HepG2 (cell line): ENCODE data around the gene TNP2. TPM values are rescaled to one million over a fixed set of nuclear protein-coding genes. Genes with fewer than 3 reads are reported as not detected.

Experiments used
- RERE ChIP-seq: IDR thresholded peaks from 2 replicates; pipeline ENCODE4 v1.6.1; 2016; ENCODE audit warnings: low read depth, missing genetic modification reagents, missing compliant biosample characterization
- RFX1 ChIP-seq: fragments of 450-650 bp; IDR thresholded peaks from 2 replicates; pipeline ENCODE4 v1.6.1; 2017
- SRY ChIP-seq: sonication (generic); formaldehyde crosslinking; IDR thresholded peaks from 2 replicates; pipeline ENCODE4 v1.8.0; 2022; ENCODE audit warnings: mild to moderate bottlenecking, missing genetic modification reagents
- ZBTB8A ChIP-seq: sonication (generic); formaldehyde crosslinking; IDR thresholded peaks from 2 replicates; pipeline ENCODE4 v1.4.0; 2020; ENCODE audit warnings: mild to moderate bottlenecking, low read depth, missing genetic modification reagents, borderline replicate concordance
- ZNF451 ChIP-seq: sonication (generic); formaldehyde crosslinking; IDR thresholded peaks from 2 replicates; pipeline ENCODE4 v1.5.0; 2020; ENCODE audit warnings: mild to moderate bottlenecking, missing genetic modification reagents
- ZNF570 ChIP-seq: sonication (generic); formaldehyde crosslinking; IDR thresholded peaks from 2 replicates; pipeline ENCODE4 v1.4.0; 2020; ENCODE audit warnings: mild to moderate bottlenecking, missing genetic modification reagents, borderline replicate concordance
- ZNF577 ChIP-seq: sonication (generic); formaldehyde crosslinking; IDR thresholded peaks from 2 replicates; pipeline ENCODE4 v1.4.0; 2020; ENCODE audit warnings: mild to moderate bottlenecking, low read depth, missing genetic modification reagents, borderline replicate concordance
- ZNF619 ChIP-seq: sonication (generic); formaldehyde crosslinking; IDR thresholded peaks from 2 replicates; pipeline ENCODE4 v1.4.0; 2020; ENCODE audit warnings: mild to moderate bottlenecking, missing genetic modification reagents
- ZNF768 ChIP-seq: sonication (generic); formaldehyde crosslinking; IDR thresholded peaks from 2 replicates; pipeline ENCODE4 v1.4.0; 2020; ENCODE audit warnings: missing genetic modification reagents
- polyA plus RNA-seq, 8 experiments: library from polyadenylated mRNA; depleted of rRNA in 3 of 8; stranded (reverse) in 7 of 8; unstranded in 1 of 8; fragments of >200 nt; fragmentation: Illumina TruSeq in 4 of 8; extraction: Trizol in 4 of 8; gene quantifications; 2 replicates each; pipeline versions ENCODE4 v1.2.1 to v1.2.3, GENCODE V29; 2011 to 2016; ENCODE audit warnings: low read depth in 4 of 8, missing spikeins in 1 of 8, mixed read lengths in 1 of 8; ENCODE audit not compliant: insufficient read depth in 1 of 8
- total RNA-seq, 5 experiments: library from RNA; depleted of rRNA; stranded (reverse); fragments of >200 nt; fragmentation: Illumina TruSeq; extraction: Trizol; gene quantifications; 2 replicates each; pipeline ENCODE4 v1.2.3, GENCODE V29; 2016; ENCODE audit warnings: low read depth in 1 of 5
- TF ChIP-seq, protein P1 (sequence below): sonication (generic); formaldehyde crosslinking; IDR thresholded peaks from 2 replicates; pipeline ENCODE4 v1.5.0; 2020; ENCODE audit warnings: mild to moderate bottlenecking, missing genetic modification reagents, borderline replicate concordance
- TF ChIP-seq, protein P2 (sequence below): sonication (generic); formaldehyde crosslinking; conservative IDR thresholded peaks from 2 replicates; pipeline ENCODE4 v1.4.0; 2020; ENCODE audit warnings: missing genetic modification reagents
- TF ChIP-seq, protein P3 (sequence below): sonication (generic); formaldehyde crosslinking; IDR thresholded peaks from 2 replicates; pipeline ENCODE4 v1.4.0; 2020; ENCODE audit warnings: missing genetic modification reagents, borderline replicate concordance

Gene TNP2
- total and polyA plus RNA-seq, 2 of the 13 experiments (the other 11 are each of a cell fraction or from before 2014, with no cell fraction given): not detected

- TF ChIP-seq, protein P1, sequence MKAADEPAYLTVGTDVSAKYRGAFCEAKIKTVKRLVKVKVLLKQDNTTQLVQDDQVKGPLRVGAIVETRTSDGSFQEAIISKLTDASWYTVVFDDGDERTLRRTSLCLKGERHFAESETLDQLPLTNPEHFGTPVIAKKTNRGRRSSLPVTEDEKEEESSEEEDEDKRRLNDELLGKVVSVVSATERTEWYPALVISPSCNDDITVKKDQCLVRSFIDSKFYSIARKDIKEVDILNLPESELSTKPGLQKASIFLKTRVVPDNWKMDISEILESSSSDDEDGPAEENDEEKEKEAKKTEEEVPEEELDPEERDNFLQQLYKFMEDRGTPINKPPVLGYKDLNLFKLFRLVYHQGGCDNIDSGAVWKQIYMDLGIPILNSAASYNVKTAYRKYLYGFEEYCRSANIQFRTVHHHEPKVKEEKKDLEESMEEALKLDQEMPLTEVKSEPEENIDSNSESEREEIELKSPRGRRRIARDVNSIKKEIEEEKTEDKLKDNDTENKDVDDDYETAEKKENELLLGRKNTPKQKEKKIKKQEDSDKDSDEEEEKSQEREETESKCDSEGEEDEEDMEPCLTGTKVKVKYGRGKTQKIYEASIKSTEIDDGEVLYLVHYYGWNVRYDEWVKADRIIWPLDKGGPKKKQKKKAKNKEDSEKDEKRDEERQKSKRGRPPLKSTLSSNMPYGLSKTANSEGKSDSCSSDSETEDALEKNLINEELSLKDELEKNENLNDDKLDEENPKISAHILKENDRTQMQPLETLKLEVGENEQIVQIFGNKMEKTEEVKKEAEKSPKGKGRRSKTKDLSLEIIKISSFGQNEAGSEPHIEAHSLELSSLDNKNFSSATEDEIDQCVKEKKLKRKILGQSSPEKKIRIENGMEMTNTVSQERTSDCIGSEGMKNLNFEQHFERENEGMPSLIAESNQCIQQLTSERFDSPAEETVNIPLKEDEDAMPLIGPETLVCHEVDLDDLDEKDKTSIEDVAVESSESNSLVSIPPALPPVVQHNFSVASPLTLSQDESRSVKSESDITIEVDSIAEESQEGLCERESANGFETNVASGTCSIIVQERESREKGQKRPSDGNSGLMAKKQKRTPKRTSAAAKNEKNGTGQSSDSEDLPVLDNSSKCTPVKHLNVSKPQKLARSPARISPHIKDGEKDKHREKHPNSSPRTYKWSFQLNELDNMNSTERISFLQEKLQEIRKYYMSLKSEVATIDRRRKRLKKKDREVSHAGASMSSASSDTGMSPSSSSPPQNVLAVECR (CRISPR knock-in tag): peak; percentile 75
- TF ChIP-seq ZNF619 (CRISPR knock-in tag) (no peak; the same call in 1 of the 2 replicates), ZNF768 (CRISPR knock-in tag) (peak; percentile 72), SRY (peak; percentile 96), ZNF451 (CRISPR knock-in tag) (no peak), ZNF570 (CRISPR knock-in tag) (no peak), RFX1 (no peak), RERE (CRISPR knock-in tag) (no peak), ZNF577 (CRISPR knock-in tag) (no peak), ZBTB8A (no peak)
- TF ChIP-seq, protein P2, sequence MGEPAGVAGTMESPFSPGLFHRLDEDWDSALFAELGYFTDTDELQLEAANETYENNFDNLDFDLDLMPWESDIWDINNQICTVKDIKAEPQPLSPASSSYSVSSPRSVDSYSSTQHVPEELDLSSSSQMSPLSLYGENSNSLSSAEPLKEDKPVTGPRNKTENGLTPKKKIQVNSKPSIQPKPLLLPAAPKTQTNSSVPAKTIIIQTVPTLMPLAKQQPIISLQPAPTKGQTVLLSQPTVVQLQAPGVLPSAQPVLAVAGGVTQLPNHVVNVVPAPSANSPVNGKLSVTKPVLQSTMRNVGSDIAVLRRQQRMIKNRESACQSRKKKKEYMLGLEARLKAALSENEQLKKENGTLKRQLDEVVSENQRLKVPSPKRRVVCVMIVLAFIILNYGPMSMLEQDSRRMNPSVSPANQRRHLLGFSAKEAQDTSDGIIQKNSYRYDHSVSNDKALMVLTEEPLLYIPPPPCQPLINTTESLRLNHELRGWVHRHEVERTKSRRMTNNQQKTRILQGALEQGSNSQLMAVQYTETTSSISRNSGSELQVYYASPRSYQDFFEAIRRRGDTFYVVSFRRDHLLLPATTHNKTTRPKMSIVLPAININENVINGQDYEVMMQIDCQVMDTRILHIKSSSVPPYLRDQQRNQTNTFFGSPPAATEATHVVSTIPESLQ (CRISPR knock-in tag): no peak
- TF ChIP-seq, protein P3, sequence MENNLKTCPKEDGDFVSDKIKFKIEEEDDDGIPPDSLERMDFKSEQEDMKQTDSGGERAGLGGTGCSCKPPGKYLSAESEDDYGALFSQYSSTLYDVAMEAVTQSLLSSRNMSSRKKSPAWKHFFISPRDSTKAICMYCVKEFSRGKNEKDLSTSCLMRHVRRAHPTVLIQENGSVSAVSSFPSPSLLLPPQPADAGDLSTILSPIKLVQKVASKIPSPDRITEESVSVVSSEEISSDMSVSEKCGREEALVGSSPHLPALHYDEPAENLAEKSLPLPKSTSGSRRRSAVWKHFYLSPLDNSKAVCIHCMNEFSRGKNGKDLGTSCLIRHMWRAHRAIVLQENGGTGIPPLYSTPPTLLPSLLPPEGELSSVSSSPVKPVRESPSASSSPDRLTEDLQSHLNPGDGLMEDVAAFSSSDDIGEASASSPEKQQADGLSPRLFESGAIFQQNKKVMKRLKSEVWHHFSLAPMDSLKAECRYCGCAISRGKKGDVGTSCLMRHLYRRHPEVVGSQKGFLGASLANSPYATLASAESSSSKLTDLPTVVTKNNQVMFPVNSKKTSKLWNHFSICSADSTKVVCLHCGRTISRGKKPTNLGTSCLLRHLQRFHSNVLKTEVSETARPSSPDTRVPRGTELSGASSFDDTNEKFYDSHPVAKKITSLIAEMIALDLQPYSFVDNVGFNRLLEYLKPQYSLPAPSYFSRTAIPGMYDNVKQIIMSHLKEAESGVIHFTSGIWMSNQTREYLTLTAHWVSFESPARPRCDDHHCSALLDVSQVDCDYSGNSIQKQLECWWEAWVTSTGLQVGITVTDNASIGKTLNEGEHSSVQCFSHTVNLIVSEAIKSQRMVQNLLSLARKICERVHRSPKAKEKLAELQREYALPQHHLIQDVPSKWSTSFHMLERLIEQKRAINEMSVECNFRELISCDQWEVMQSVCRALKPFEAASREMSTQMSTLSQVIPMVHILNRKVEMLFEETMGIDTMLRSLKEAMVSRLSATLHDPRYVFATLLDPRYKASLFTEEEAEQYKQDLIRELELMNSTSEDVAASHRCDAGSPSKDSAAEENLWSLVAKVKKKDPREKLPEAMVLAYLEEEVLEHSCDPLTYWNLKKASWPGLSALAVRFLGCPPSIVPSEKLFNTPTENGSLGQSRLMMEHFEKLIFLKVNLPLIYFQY: no peak; the same call in 1 of the 2 replicates
Observed at GRCh38 chr16:11308493-11309283, 39.6 kb upstream of the TNP2 start (continued).
